SK-N-SH treated with all-trans-retinoic acid at 6 μM for 48 hours (cell line): Measurements from ENCODE around the gene CCDC124.

Source experiments
- ATAC-seq: fragments of 200-7000 bp; cut with Tn5 transposase; 3 replicates; pipeline ENCODE4 v1.9.1; 2020; ENCODE audit warnings: mild to moderate bottlenecking, moderate library complexity
- ARNTL ChIP-seq: fragments of 450-650 bp; formaldehyde crosslinking; IDR thresholded peaks from 2 replicates; pipeline ENCODE4 v1.5.0; 2020; ENCODE audit warnings: low read depth, mild to moderate bottlenecking, moderate library complexity, borderline replicate concordance
- BACH2 ChIP-seq: fragments of 250-450 bp; sonication (Bioruptor Pico); IDR thresholded peaks from 2 replicates; pipeline ENCODE4 v1.9.0; 2021; ENCODE audit warnings: mild to moderate bottlenecking, borderline replicate concordance
- CSDC2 ChIP-seq: fragments of 250-450 bp; sonication (Bioruptor Pico); IDR thresholded peaks from 2 replicates; pipeline ENCODE4 v1.5.0; 2020; ENCODE audit warnings: mild to moderate bottlenecking, moderate library complexity
- CSRNP3 ChIP-seq: fragments of 250-450 bp; sonication (Bioruptor Pico); IDR thresholded peaks from 2 replicates; pipeline ENCODE4 v1.5.1; 2021; ENCODE audit warnings: mild to moderate bottlenecking, moderate library complexity
- ESRRG ChIP-seq: fragments of 250-450 bp; sonication (Bioruptor Pico); IDR thresholded peaks from 2 replicates; pipeline ENCODE4 v1.6.1; 2021; ENCODE audit warnings: mild to moderate bottlenecking
- GLIS3 ChIP-seq: fragments of 250-450 bp; sonication (Bioruptor Pico); IDR thresholded peaks from 2 replicates; pipeline ENCODE4 v1.5.0; 2020; ENCODE audit warnings: mild to moderate bottlenecking, moderate library complexity
- ISL1 ChIP-seq: fragments of 250-450 bp; sonication (Bioruptor Pico); IDR thresholded peaks from 2 replicates; pipeline ENCODE4 v2.1.2; 2022; ENCODE audit warnings: mild to moderate bottlenecking, moderate library complexity
- OSR1 ChIP-seq: fragments of 250-450 bp; sonication (Bioruptor Pico); IDR thresholded peaks from 2 replicates; pipeline ENCODE4 v1.8.0; 2022; ENCODE audit warnings: moderate library complexity, mild to moderate bottlenecking, inconsistent platforms
- POU6F1 ChIP-seq: fragments of 250-450 bp; sonication (Bioruptor Pico); IDR thresholded peaks from 2 replicates; pipeline ENCODE4 v1.8.0; 2021; ENCODE audit warnings: low read depth, mild to moderate bottlenecking, moderate library complexity, borderline replicate concordance
- PPARA ChIP-seq: fragments of 250-450 bp; sonication (Bioruptor Pico); IDR thresholded peaks from 2 replicates; pipeline ENCODE4 v1.5.0; 2020; ENCODE audit warnings: mild to moderate bottlenecking, borderline replicate concordance
- RARB ChIP-seq: fragments of 250-450 bp; sonication (Bioruptor Pico); IDR thresholded peaks from 2 replicates; pipeline ENCODE4 v1.8.0; 2021; ENCODE audit warnings: mild to moderate bottlenecking, moderate library complexity
- SNAI2 ChIP-seq: fragments of 250-450 bp; sonication (Bioruptor Pico); IDR thresholded peaks from 2 replicates; pipeline ENCODE4 v1.5.0; 2020; ENCODE audit warnings: mild to moderate bottlenecking, moderate library complexity
- TCF4 ChIP-seq: fragments of 250-450 bp; sonication (Bioruptor Pico); IDR thresholded peaks from 2 replicates; pipeline ENCODE4 v1.8.0; 2021; ENCODE audit warnings: mild to moderate bottlenecking, moderate library complexity, borderline replicate concordance
- ZC3H10 ChIP-seq: fragments of 250-450 bp; sonication (Bioruptor Pico); IDR thresholded peaks from 2 replicates; pipeline ENCODE4 v1.5.1; 2021; ENCODE audit warnings: mild to moderate bottlenecking, moderate library complexity
- ZFP3 ChIP-seq: fragments of 250-450 bp; sonication (Bioruptor Pico); IDR thresholded peaks from 2 replicates; pipeline ENCODE4 v1.5.0; 2020; ENCODE audit warnings: mild to moderate bottlenecking, moderate library complexity
- ZNF565 ChIP-seq: fragments of 450-650 bp; formaldehyde crosslinking; conservative IDR thresholded peaks from 2 replicates; pipeline ENCODE4 v1.5.0; 2020; ENCODE audit warnings: low read depth, mild to moderate bottlenecking, moderate library complexity
- ZNF70 ChIP-seq: fragments of 450-650 bp; formaldehyde crosslinking; IDR thresholded peaks from 2 replicates; pipeline ENCODE4 v1.5.0; 2020; ENCODE audit warnings: mild to moderate bottlenecking, moderate library complexity
- ZNF8 ChIP-seq: fragments of 450-650 bp; formaldehyde crosslinking; IDR thresholded peaks from 2 replicates; pipeline ENCODE4 v1.5.0; 2020; ENCODE audit warnings: mild to moderate bottlenecking, moderate library complexity
- TF ChIP-seq, protein P1 (sequence below): fragments of 250-450 bp; sonication (Bioruptor Pico); IDR thresholded peaks from 2 replicates; pipeline ENCODE4 v1.5.1; 2020; ENCODE audit warnings: low read depth, mild to moderate bottlenecking, moderate library complexity
- TF ChIP-seq, protein P2 (sequence below): fragments of 250-450 bp; sonication (Bioruptor Pico); IDR thresholded peaks from 2 replicates; pipeline ENCODE4 v1.8.0; 2020; ENCODE audit warnings: mild to moderate bottlenecking, moderate library complexity, borderline replicate concordance

Gene CCDC124

DNA sequence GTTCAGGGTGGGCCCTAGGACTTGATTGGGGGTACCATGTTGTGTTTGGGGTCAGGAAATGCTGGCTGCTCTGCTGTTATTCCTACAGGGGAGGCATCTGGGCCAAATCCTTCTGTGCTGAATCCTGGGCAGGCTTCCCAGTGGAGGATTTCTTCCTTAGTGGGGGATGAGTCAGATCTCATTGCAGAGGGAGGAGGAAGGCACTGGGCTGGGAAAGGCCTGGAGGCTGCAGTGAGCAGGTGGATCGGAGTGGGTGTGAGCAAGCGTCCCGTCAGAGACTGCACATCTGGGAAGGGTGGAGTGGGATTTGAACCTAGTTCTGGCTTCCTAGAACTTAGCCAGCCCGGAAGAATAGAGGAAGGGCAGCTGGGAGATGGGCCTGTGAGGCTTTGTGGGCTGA, 11.5 kb downstream of the CCDC124 start:
- TF ChIP-seq RARB, result no peak
- no peak for TF ChIP-seq ARNTL (CRISPR knock-in tag)
- no peak for TF ChIP-seq TCF4 (CRISPR knock-in tag)
- TF ChIP-seq, protein P1, sequence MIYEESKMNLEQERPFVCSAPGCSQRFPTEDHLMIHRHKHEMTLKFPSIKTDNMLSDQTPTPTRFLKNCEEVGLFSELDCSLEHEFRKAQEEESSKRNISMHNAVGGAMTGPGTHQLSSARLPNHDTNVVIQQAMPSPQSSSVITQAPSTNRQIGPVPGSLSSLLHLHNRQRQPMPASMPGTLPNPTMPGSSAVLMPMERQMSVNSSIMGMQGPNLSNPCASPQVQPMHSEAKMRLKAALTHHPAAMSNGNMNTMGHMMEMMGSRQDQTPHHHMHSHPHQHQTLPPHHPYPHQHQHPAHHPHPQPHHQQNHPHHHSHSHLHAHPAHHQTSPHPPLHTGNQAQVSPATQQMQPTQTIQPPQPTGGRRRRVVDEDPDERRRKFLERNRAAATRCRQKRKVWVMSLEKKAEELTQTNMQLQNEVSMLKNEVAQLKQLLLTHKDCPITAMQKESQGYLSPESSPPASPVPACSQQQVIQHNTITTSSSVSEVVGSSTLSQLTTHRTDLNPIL (CRISPR knock-in tag), result no peak
- TF ChIP-seq ISL1 (CRISPR knock-in tag), result no peak
- no peak for TF ChIP-seq ZNF8 (CRISPR knock-in tag)
- TF ChIP-seq CSDC2, result no peak
- no peak for TF ChIP-seq CSRNP3 (CRISPR knock-in tag)
- TF ChIP-seq ZNF70 (CRISPR knock-in tag), result no peak
- TF ChIP-seq, protein P2, sequence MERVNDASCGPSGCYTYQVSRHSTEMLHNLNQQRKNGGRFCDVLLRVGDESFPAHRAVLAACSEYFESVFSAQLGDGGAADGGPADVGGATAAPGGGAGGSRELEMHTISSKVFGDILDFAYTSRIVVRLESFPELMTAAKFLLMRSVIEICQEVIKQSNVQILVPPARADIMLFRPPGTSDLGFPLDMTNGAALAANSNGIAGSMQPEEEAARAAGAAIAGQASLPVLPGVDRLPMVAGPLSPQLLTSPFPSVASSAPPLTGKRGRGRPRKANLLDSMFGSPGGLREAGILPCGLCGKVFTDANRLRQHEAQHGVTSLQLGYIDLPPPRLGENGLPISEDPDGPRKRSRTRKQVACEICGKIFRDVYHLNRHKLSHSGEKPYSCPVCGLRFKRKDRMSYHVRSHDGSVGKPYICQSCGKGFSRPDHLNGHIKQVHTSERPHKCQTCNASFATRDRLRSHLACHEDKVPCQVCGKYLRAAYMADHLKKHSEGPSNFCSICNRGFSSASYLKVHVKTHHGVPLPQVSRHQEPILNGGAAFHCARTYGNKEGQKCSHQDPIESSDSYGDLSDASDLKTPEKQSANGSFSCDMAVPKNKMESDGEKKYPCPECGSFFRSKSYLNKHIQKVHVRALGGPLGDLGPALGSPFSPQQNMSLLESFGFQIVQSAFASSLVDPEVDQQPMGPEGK (CRISPR knock-in tag), result no peak
- TF ChIP-seq ESRRG, result no peak
- peak; percentile 8; the same call in 1 of the 3 replicates for ATAC-seq

DNA sequence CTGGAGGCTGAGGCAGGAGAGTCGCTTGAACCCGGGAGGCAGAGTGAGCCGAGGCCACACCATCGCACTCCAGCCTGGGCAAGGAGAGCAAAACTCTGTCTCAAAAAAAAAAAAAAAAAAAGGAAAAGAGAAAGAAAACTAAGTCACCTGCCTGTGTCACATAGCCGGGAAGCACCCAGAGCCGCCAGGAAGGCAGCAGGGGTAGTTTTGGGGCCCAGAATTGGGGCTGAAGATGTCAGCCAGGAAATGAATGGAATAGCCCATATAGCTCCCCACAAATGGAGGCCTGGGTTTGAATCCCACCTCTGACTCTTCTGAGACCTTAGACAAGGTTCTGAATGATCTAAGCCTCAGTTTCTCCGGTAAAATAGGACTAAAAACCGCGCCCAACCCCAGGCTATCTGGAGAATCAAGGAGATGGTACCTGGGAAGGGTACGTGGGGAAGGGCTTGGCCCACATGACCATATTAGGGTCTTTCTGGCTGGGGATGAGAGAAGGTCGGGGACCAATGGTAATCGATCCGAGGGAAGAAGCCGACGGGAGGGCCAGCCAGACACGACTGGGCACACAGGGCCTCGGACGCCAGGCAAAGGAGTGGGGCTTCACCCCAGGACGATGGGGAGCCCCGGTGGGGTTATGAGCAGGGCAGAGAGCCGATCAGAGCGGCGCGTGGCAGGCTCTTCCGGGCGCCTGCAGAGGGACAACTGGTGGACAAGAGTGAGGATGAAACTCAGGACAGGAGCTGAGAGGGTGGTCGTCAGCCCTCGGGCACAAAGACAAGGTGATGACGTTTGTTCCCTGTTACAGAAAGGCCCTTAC, 14.4 kb downstream of the CCDC124 start:
- no peak for TF ChIP-seq ZC3H10
- TF ChIP-seq ZNF70 (CRISPR knock-in tag), result no peak
- TF ChIP-seq BACH2 (CRISPR knock-in tag), result no peak
- TF ChIP-seq OSR1, result no peak
- TF ChIP-seq ZNF565 (CRISPR knock-in tag), result no peak
- TF ChIP-seq PPARA (CRISPR knock-in tag), result no peak
- no peak for TF ChIP-seq SNAI2 (CRISPR knock-in tag)
- TF ChIP-seq GLIS3, result no peak
- TF ChIP-seq CSDC2, result no peak
- no peak for TF ChIP-seq ARNTL (CRISPR knock-in tag)
- TF ChIP-seq, protein P1 (CRISPR knock-in tag), result no peak
- no peak for TF ChIP-seq ZNF8 (CRISPR knock-in tag)

DNA sequence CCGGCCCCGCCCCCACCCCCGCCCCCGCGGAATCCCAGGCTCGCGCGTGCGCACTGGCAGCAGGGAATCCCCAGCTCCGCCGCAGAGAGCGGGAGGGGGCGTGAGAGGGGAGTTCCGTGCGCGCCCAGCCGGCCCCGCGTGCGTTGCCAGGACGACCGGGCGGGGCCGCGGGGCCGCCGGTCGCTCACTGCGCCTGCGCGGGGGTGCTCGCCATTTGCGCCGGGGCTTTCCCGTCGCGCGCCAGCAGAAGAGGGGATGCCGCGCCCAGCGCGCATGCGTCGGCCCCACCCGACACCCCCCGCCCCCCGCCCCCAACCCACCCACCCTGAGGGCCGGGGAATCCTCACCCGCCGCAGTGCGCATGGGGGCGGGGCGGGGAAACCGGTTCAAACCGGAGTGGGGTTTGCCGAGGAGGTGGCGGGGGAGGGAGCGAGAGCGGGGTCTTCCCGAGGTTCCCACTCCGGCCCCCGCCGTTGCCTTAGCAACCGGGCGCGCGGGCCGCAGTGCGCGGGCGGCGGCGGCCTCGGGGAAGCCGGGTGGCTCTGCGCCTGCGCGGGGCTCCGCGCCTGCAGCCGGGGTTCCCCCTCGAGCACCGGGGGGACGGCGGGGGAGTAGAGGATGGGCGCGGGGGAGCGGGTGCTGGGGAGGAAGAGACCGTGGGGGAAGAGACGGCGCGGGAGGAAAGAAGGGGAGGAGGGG, 15.1 kb downstream of the CCDC124 start:
- ATAC-seq, result peak; percentile 55
- TF ChIP-seq PPARA (CRISPR knock-in tag) (no peak), CSRNP3 (CRISPR knock-in tag) (no peak), ZFP3 (CRISPR knock-in tag) (no peak), POU6F1 (CRISPR knock-in tag) (no peak)
- TF ChIP-seq, all 23 proteins: peak for 0

More for the DNA sequence above, 14.4 kb downstream of the CCDC124 start:
- peak; percentile 68 for ATAC-seq
